LNCaP clone FGC (cell line): ENCODE measurements around the gene PPP1R2B.

Source experiments
- DNase-seq: peaks from one replicate; pipeline ENCODE4 v3.0.0-alpha.2; 2011; ENCODE audit warnings: low read depth
- H3K4me3 ChIP-seq: 2 replicates; pipeline ENCODE4 v1.5.1; 2011; ENCODE audit warnings: mild to moderate bottlenecking, low read depth, low read length, control low read depth
- TF ChIP-seq, protein P1 (sequence below): IDR thresholded peaks from 2 replicates; pipeline ENCODE4 v1.5.1; 2012; ENCODE audit warnings: mild to moderate bottlenecking; ENCODE audit not compliant: control insufficient read depth, insufficient read depth; ENCODE audit errors: extremely low read depth

The PPP1R2B gene

DNA sequence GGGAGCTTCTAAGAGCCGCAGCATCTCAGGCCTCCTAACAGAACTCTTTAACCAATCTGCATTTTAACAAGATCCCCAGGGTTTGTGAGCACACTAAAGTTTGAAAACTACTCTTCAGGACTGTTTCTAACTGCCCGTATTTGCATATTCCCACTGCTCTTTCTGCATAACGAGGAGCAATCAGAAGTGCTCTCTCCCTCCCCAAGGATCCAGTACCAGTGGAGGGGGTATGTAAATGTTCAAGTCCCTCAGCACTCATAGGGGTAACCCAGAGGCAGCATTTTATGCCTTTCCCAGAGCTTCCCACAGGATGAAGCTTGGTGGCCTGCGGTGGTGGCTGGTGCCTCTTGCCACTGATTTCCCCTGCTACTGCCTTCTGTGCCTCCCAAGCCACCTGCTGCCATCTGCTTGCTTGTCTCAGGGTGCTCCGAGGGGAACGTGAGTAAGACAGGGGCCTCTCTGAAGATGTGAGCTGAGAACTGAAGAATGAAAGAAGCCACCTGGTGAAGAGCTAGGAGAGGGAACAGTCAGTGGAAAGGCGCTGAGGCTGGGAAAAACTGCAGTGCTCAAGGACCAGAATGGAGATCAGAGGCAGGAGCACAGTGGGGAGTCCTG lies 30.0 kb upstream of the PPP1R2B start:
- TF ChIP-seq, protein P1, sequence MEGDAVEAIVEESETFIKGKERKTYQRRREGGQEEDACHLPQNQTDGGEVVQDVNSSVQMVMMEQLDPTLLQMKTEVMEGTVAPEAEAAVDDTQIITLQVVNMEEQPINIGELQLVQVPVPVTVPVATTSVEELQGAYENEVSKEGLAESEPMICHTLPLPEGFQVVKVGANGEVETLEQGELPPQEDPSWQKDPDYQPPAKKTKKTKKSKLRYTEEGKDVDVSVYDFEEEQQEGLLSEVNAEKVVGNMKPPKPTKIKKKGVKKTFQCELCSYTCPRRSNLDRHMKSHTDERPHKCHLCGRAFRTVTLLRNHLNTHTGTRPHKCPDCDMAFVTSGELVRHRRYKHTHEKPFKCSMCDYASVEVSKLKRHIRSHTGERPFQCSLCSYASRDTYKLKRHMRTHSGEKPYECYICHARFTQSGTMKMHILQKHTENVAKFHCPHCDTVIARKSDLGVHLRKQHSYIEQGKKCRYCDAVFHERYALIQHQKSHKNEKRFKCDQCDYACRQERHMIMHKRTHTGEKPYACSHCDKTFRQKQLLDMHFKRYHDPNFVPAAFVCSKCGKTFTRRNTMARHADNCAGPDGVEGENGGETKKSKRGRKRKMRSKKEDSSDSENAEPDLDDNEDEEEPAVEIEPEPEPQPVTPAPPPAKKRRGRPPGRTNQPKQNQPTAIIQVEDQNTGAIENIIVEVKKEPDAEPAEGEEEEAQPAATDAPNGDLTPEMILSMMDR, result no peak
- no peak overlapping the region for H3K4me3 ChIP-seq
- DNase-seq, result no peak

- H3K4me3 ChIP-seq, result no peak overlapping the region
- TF ChIP-seq, protein P1, result no peak
- no peak for DNase-seq
Measured at GRCh38 chr5:156824241-156824640, 25.9 kb upstream of the PPP1R2B start.

DNA sequence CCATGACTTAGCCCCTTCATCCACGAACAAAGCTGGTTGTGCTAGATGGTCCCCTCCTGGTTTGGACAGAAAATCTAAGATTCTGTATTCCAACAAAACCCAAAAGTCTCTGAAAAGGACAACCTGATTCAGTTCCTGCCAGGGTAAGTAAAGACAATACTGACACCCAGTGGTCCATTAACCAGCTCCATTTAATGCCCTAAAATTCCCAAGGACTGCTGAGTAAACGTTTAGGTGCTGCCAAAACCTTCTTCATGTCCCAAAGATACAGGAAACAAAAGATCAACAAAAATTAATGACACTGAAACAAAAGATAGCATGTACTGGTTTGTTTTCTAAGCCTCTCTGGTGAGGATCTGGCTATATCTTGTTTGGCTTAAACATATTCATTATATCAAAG lies 25.3 kb upstream of the PPP1R2B start:
- no peak overlapping the region for H3K4me3 ChIP-seq
- TF ChIP-seq, protein P1, result peak; percentile 76
- DNase-seq, result peak; percentile 86

- no peak for DNase-seq
- TF ChIP-seq, protein P1, result no peak
- no peak overlapping the region for H3K4me3 ChIP-seq
Measured at GRCh38 chr5:156825688-156826087, 24.4 kb upstream of the PPP1R2B start.

DNA sequence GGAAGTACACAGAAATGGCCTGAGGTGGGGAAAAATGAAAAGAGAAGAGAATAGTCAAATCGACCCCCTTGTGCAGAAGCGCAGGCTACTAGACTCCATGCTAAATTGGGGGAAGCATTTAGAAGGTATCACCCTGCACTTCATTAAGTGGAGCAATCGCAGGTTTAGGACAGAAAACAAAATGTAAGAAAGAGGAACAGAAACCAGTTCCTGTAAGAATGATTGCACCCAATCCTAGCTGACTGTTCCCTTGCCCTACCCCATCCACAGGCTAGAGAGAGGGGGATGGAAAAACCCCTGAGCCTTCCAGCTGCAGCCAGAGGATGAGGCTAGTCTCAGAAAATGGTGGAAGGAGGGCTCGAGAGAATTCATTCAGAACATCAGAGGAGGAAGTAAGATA lies 23.9 kb upstream of the PPP1R2B start:
- DNase-seq, result no peak
- no peak overlapping the region for H3K4me3 ChIP-seq
- TF ChIP-seq, protein P1, result no peak

DNA sequence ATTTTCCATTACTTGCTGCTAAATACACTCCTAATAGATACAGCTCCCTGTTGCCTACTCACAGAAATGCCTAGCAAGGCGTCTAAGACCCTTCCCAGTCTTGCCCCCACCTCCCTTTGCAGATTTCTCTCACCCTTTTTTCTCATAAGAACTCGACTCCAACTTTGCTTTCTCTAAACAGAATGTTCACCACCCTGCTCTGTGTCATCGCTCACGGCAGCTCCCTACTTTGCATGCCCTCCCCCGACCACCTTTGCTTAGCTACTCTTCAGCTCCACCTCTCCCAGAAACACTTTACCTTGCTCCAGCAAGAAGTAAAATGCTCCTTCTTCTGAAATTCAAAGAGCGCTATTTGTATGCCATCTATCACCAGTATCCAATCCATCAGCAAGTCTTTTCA lies 15.2 kb upstream of the PPP1R2B start:
- no peak for DNase-seq
- no peak overlapping the region for H3K4me3 ChIP-seq
- TF ChIP-seq, protein P1, result no peak

DNA sequence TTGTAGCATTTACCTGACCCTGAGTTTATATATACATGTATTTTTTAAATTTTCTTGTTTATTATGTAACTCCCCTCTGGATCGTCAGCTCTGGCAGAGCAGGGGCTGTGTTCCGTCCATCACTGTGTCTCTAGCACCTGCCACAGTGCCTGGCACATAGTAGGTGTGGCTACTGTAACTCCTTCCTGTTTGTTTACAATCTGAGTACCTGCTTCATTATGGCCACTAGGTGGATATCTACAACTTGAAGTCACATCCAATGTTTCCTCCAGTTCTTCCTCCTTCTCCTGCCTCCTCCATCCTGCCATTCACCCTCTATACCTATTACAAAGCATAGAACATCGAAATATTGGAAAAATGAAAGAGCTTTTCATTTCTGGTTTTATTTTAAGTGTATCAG lies 14.2 kb upstream of the PPP1R2B start:
- H3K4me3 ChIP-seq, result no peak overlapping the region
- TF ChIP-seq, protein P1, result peak; percentile 29; the same call in 1 of the 2 replicates
- no peak for DNase-seq
